ENCODE results near the gene PDXK. TPM values are rescaled to one million over a fixed set of nuclear protein-coding genes. Genes with fewer than 3 reads are reported as not detected.

Gene PDXK
- total and polyA plus RNA-seq, 9 of the 15 experiments (the other 6 are each of a cell fraction or from before 2014, with no cell fraction given): 5.6 to 162 (median 76.5) TPM

- no peak for TF ChIP-seq ZC3H8 (IDR thresholded peaks at IDR 0.05)
- no peak for TF ChIP-seq HOXB6 (CRISPR knock-in tag; IDR thresholded peaks at IDR 0.05; ENCODE audit: borderline replicate concordance)
- TF ChIP-seq DMBX1 (CRISPR knock-in tag; IDR thresholded peaks at IDR 0.05; ENCODE audit: borderline replicate concordance): peak; percentile 82
- TF ChIP-seq PRPF4 (IDR thresholded peaks at IDR 0.05; ENCODE audit: insufficient read depth, low read depth, low read length, poor library complexity, severe bottlenecking): no peak
- 0 out of 2 replicates have a peak, but pooled peaks have one; percentile 35 for TF ChIP-seq SP1 (CRISPR knock-in tag; IDR thresholded peaks at IDR 0.05)
- TF ChIP-seq NR2F6 (CRISPR knock-in tag; IDR thresholded peaks at IDR 0.05): no peak
- TF ChIP-seq RBM15 (IDR thresholded peaks at IDR 0.05; ENCODE audit: insufficient read depth, low read length): no peak
- TF ChIP-seq ZNF408 (CRISPR knock-in tag; IDR thresholded peaks at IDR 0.05; ENCODE audit: low read depth): no peak
- TF ChIP-seq SMAD2 (IDR thresholded peaks at IDR 0.05; ENCODE audit: low read depth, low read length): no peak
- TF ChIP-seq, protein P1, sequence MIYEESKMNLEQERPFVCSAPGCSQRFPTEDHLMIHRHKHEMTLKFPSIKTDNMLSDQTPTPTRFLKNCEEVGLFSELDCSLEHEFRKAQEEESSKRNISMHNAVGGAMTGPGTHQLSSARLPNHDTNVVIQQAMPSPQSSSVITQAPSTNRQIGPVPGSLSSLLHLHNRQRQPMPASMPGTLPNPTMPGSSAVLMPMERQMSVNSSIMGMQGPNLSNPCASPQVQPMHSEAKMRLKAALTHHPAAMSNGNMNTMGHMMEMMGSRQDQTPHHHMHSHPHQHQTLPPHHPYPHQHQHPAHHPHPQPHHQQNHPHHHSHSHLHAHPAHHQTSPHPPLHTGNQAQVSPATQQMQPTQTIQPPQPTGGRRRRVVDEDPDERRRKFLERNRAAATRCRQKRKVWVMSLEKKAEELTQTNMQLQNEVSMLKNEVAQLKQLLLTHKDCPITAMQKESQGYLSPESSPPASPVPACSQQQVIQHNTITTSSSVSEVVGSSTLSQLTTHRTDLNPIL (CRISPR knock-in tag; IDR thresholded peaks at IDR 0.05): no peak
- TF ChIP-seq SIN3B (IDR thresholded peaks at IDR 0.05; ENCODE audit: low read depth): no peak
- TF ChIP-seq, protein P2, sequence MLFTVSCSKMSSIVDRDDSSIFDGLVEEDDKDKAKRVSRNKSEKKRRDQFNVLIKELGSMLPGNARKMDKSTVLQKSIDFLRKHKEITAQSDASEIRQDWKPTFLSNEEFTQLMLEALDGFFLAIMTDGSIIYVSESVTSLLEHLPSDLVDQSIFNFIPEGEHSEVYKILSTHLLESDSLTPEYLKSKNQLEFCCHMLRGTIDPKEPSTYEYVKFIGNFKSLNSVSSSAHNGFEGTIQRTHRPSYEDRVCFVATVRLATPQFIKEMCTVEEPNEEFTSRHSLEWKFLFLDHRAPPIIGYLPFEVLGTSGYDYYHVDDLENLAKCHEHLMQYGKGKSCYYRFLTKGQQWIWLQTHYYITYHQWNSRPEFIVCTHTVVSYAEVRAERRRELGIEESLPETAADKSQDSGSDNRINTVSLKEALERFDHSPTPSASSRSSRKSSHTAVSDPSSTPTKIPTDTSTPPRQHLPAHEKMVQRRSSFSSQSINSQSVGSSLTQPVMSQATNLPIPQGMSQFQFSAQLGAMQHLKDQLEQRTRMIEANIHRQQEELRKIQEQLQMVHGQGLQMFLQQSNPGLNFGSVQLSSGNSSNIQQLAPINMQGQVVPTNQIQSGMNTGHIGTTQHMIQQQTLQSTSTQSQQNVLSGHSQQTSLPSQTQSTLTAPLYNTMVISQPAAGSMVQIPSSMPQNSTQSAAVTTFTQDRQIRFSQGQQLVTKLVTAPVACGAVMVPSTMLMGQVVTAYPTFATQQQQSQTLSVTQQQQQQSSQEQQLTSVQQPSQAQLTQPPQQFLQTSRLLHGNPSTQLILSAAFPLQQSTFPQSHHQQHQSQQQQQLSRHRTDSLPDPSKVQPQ (CRISPR knock-in tag; IDR thresholded peaks at IDR 0.05; ENCODE audit: borderline replicate concordance): no peak
- TF ChIP-seq MITF (IDR thresholded peaks at IDR 0.05): peak; percentile 93
- no peak for TF ChIP-seq TCF7 (IDR thresholded peaks at IDR 0.05; ENCODE audit: borderline replicate concordance)
- no peak; the same call in 1 of the 2 replicates for TF ChIP-seq TARDBP (IDR thresholded peaks at IDR 0.05)
- TF ChIP-seq NR1H2 (CRISPR knock-in tag; IDR thresholded peaks at IDR 0.05): no peak
- TF ChIP-seq HDAC6 (IDR thresholded peaks at IDR 0.05; ENCODE audit: low read depth, low read length): no peak
- TF ChIP-seq ATF4 (CRISPR knock-in tag; IDR thresholded peaks at IDR 0.05): no peak; the same call in 1 of the 2 replicates
- no peak for TF ChIP-seq EZH2 (IDR thresholded peaks at IDR 0.05; ENCODE audit: borderline replicate concordance, low read depth, low read length)
These were observed 49.3 kb downstream of the PDXK start (continued) for GRCh38 chr21:43767984-43768867.

Measured in K562 (cell line).